ENCODE measurements around the gene COL27A1.

DNA sequence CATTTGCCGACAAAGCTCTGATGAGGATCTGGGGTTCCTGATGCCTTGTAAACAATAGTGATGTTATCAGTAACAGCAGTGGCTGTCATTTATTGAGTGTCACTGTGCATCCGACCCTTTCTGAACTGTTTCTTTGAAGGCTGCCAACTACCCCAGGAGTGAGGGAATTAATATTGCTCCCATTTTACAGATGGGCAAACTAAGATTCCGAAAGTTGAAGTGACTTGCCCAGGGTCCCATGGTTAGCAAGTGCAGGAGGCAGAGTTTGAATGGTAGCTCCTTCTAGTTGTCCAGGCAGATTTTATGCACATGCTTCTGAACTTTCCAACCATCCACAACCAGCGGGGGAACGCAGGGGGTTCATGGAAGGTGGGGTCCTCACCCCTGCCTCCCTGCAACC is 81.9 kb downstream of the COL27A1 start:
- no peak for TF ChIP-seq CTCF (IDR thresholded peaks at IDR 0.05; ENCODE audit: low read length)
- TF ChIP-seq EZH2 (IDR thresholded peaks at IDR 0.05; ENCODE audit: borderline replicate concordance, low read length): no peak

All from OCI-LY1 (cell line).